Prostate gland (tissue), 2 donors: ENCODE measurements around the gene KRTAP5-9. TPM values are rescaled to one million over a fixed set of nuclear protein-coding genes. Genes with fewer than 3 reads are reported as not detected.
"Not testable (repeated sequence)": the region's sequence is repeated elsewhere in the genome, so short reads cannot be mapped to it uniquely, and the experiment has no call there.

Experiments
- DNase-seq: peaks from one replicate; pipeline ENCODE4 v3.0.0-alpha.2; 2019; ENCODE audit warnings: low spot score
- H3K27ac ChIP-seq, 2 donors: fragments of 200-600 bp; sonication (generic); 2 replicates each; pipeline ENCODE4 v1.5.1; 2017 to 2019
- H3K27me3 ChIP-seq: fragments of 200-600 bp; sonication (generic); replicated peaks from 2 replicates; pipeline ENCODE4 v1.5.1; 2019; ENCODE audit not compliant: insufficient read depth
- H3K36me3 ChIP-seq, 2 donors: fragments of 200-600 bp; sonication (generic); 1 replicate in 1 of 2; 2 replicates in 1 of 2; pipeline versions ENCODE4 v1.5.1 to v1.8.1; 2017 to 2019
- H3K4me1 ChIP-seq: fragments of 200-600 bp; sonication (generic); replicated peaks from 2 replicates; pipeline ENCODE4 v1.5.1; 2019
- H3K4me3 ChIP-seq, 2 donors: fragments of 200-600 bp; sonication (generic); 2 replicates each; pipeline ENCODE4 v1.5.1; 2017 to 2019
- H3K9me3 ChIP-seq: fragments of 200-600 bp; sonication (generic); 2 replicates; pipeline ENCODE4 v1.5.1; 2017
- CTCF ChIP-seq, 4 experiments: fragments of 200-600 bp in 2 of 4; fragments of 450-650 bp in 2 of 4; sonication (generic) in 2 of 4; IDR thresholded peaks; 1 replicate in 3 of 4; 2 replicates in 1 of 4; pipeline ENCODE4 v1.5.1; 2016 to 2019; ENCODE audit warnings: antibody characterized with exemption in 4 of 4, mild to moderate bottlenecking in 2 of 4, moderate library complexity in 2 of 4
- POLR2A ChIP-seq: fragments of 450-650 bp; IDR thresholded peaks from one replicate; pipeline ENCODE4 v1.6.1; 2016; ENCODE audit warnings: antibody characterized with exemption, mild to moderate bottlenecking
- POLR2AphosphoS5 ChIP-seq: sonication (generic); formaldehyde crosslinking; IDR thresholded peaks from one replicate; pipeline ENCODE4 v1.6.1; 2017; ENCODE audit warnings: antibody characterized with exemption
- WGBS: methylation state at CpG from one replicate; pipeline ENCODE4 v1.1.5; 2018; 5-methylcytosine and 5-hydroxymethylcytosine counted together
- intact Hi-C: fragments of 100-400 bp; cut with DNase I; formaldehyde crosslinking; loops from one replicate; pipeline ENCODE4 v1.14.2; 2022
- total RNA-seq, 2 donors: library from RNA; depleted of rRNA; stranded (reverse); fragments of >200 nt; gene quantifications; one replicate each; pipeline ENCODE4 v1.1.0, GENCODE V29; 2016

Gene KRTAP5-9
- total RNA-seq, 2 donors from 2014 or later: 2.2 TPM; not detected in 1

GRCh38 chr11:71568704-71569349 lies 20.6 kb downstream of the KRTAP5-9 start:
- Histone ChIP-seq H3K27me3 (no peaks in the 10 kb centered on the region), H3K4me3 (no peak overlapping the region), H3K27ac (no peak overlapping the region), H3K4me1 (no peaks in the 10 kb centered on the region), H3K36me3 (no peaks in the 10 kb centered on the region), H3K9me3 (no peaks in the 10 kb centered on the region)
- DNase-seq: no peak
- 46% methylated on average over 8 of the region's 8 CpGs for WGBS
- TF ChIP-seq CTCF (IDR thresholded peaks at IDR 0.05) (no peak), POLR2AphosphoS5 (no peak), POLR2A (no peak)
- intact Hi-C loops: no loop called here

GRCh38 chr11:71571101-71571850 lies 23.1 kb downstream of the KRTAP5-9 start:
- H3K27me3 ChIP-seq, DNase-seq, H3K36me3 ChIP-seq, H3K9me3 ChIP-seq, H3K27ac ChIP-seq, H3K4me1 ChIP-seq, intact Hi-C loops, H3K4me3 ChIP-seq: not testable (repeated sequence)
- WGBS: 80% methylated on average over 12 of the region's 39 CpGs

GRCh38 chr11:71572811-71573210 lies 24.6 kb downstream of the KRTAP5-9 start:
- H3K4me1 ChIP-seq: no peaks in the 10 kb centered on the region
- intact Hi-C loops: no loop called here
- no peak for DNase-seq
- no peak overlapping the region for H3K4me3 ChIP-seq
- no peaks in the 10 kb centered on the region for H3K36me3 ChIP-seq
- H3K27ac ChIP-seq: no peak overlapping the region
- H3K9me3 ChIP-seq: no peaks in the 10 kb centered on the region
- H3K27me3 ChIP-seq: no peaks in the 10 kb centered on the region
- WGBS: 72% methylated on average over 11 of the region's 11 CpGs
- no peak for TF ChIP-seq CTCF (IDR thresholded peaks at IDR 0.05)
- TF ChIP-seq POLR2AphosphoS5: no peak
- no peak for TF ChIP-seq POLR2A

- 80% methylated on average over 5 of the region's 5 CpGs for WGBS
- H3K36me3 ChIP-seq: no peaks in the 10 kb centered on the region
- DNase-seq: no peak
- no peak overlapping the region for H3K27ac ChIP-seq
- H3K4me1 ChIP-seq: no peaks in the 10 kb centered on the region
- TF ChIP-seq CTCF (IDR thresholded peaks at IDR 0.05) (no peak), POLR2A (no peak), POLR2AphosphoS5 (no peak)
- H3K9me3 ChIP-seq: no peaks in the 10 kb centered on the region
- H3K27me3 ChIP-seq: no peaks in the 10 kb centered on the region
- H3K4me3 ChIP-seq: no peak overlapping the region
- intact Hi-C loops: no loop called here
Measured at GRCh38 chr11:71574418-71574817, 26.2 kb downstream of the KRTAP5-9 start.

GRCh38 chr11:71575723-71576424 lies 27.7 kb downstream of the KRTAP5-9 start:
- 82% methylated on average over 4 of the region's 4 CpGs for WGBS
- TF ChIP-seq POLR2A: no peak
- TF ChIP-seq POLR2AphosphoS5: no peak
- no peak for TF ChIP-seq CTCF (IDR thresholded peaks at IDR 0.05)
- H3K4me1 ChIP-seq: no peaks in the 10 kb centered on the region

GRCh38 chr11:71576688-71577465 lies 28.7 kb downstream of the KRTAP5-9 start:
- 93% methylated on average over 17 of the region's 41 CpGs for WGBS
- H3K9me3 ChIP-seq, H3K4me1 ChIP-seq, H3K27me3 ChIP-seq, DNase-seq, H3K27ac ChIP-seq, H3K36me3 ChIP-seq, intact Hi-C loops, H3K4me3 ChIP-seq: not testable (repeated sequence)

More at GRCh38 chr11:71575723-71576424, 27.7 kb downstream of the KRTAP5-9 start:
- intact Hi-C loops: no loop called here
- H3K4me3 ChIP-seq: no peak overlapping the region
- no peak for DNase-seq
- H3K27ac ChIP-seq: no peak overlapping the region
- no peaks in the 10 kb centered on the region for H3K27me3 ChIP-seq
- no peaks in the 10 kb centered on the region for H3K36me3 ChIP-seq
- H3K9me3 ChIP-seq: no peaks in the 10 kb centered on the region
